Stimulated activated CD4-positive, alpha-beta T cell treated with anti-CD3 and anti-CD28 coated beads, TNF-alpha, amount 100 ng/mL, for 24 hours (primary cell): ENCODE results near the gene TMCC3.

Experiments
- DNase-seq, 3 experiments: peaks; one replicate each; pipeline ENCODE4 v3.0.0-alpha.2; 2020; ENCODE audit warnings: low read depth in 3 of 3

Gene TMCC3, protein sequence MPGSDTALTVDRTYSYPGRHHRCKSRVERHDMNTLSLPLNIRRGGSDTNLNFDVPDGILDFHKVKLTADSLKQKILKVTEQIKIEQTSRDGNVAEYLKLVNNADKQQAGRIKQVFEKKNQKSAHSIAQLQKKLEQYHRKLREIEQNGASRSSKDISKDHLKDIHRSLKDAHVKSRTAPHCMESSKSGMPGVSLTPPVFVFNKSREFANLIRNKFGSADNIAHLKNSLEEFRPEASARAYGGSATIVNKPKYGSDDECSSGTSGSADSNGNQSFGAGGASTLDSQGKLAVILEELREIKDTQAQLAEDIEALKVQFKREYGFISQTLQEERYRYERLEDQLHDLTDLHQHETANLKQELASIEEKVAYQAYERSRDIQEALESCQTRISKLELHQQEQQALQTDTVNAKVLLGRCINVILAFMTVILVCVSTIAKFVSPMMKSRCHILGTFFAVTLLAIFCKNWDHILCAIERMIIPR

DNA sequence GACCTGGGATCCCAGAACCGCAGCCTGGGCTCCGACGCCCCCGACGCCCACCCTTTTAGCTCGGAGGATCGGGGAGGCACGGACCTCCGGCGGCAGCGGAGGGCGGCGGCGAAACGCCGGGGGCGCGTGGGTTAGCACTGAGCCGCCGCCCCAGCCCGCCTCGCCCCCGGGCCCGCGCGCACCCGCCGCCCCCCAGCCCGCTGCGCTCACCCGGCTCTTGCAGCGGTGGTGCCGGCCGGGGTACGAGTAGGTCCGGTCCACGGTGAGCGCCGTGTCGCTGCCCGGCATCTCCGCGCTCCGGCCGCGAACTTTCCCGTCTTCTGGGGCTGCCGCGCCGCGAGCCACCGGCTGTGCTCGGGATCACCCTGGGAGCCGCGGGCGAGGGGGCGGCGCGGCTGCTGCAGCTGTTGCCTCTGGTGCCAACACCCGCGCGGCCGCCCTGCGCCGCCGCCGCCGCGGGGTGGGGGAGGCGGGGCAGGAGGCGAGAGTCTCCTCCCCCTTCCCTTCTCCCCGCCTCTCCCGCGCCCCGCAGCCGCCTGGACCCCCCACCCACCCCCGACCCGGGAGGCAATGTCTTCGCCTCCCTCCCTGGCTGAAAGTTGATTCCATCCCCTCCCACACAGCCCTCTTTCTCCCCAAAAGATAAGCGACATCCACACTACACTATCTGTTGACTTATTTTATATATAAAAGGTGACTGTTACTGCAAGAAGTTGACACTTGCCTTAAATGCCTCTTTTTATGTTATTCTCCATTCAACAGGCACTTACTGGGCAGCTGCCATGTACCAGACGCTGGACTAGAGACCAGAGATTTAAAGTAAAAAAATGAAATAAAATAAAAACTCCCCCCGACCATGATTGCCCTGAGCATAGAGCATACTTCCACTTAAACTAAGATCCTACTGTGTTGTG, at the start of gene TMCC3:
Gene TMCC3 (minus strand): TSS at position 415 of the 914 bp plus-strand sequence. CDS start 127 bp downstream, at position 288.
- no peak for DNase-seq

DNA sequence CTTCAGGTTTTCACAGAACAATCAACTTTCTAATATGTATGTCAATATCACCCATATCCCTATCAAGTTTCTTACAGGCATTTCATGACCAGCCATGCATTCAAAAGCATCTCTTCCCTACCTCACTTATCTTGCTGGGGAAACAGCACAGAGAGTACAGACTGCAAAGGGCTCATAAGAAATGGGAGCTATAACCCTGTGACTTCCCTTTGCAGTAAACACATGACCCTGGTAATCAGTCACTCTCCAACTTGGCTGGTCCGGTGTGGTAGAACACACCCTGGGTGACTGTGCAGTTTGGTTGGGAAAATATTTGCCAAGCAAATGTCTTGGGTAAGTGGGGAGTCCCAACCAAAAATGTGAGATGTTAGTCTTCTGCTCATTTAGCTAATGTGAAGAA, 49.4 kb upstream of the TMCC3 start:
- DNase-seq = no peak

DNA sequence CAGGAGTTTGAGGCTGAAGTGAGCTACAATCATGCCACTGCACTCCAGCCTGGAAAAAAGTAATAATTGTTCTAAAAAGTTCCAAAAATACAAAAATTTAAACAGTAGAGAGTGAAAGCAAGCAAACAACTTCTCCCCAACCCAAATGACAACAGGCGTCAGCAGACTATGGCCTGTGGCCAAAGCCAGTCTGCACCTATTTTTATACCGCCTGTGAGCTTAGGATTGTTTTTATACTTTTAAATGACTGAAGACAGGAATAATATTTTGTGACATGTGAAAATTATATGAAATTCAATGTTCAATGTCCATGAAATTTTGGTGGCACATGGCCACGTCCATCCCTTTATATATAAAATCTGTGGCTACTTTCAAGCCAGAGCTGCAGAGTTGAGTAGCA, 48.2 kb upstream of the TMCC3 start:
- no peak for DNase-seq

DNA sequence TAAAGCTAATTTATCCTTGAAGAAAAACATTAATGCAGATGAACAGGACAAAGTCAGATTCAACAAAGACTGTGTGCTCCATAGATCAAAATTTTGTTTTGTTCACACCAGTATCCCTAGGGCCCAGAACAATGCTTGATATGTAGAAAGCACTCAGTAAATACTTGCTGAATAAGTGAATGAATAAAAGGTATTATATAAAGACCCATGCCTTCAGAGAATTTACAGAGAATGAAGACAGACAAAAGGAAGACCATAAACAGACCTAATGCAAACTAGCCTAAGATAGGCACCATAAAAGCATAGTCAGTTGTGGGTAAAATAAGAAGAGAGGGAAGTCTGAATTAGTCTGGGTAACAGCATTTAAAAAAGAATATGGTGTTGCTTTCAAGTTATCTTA, 47.3 kb upstream of the TMCC3 start:
- no peak for DNase-seq

DNA sequence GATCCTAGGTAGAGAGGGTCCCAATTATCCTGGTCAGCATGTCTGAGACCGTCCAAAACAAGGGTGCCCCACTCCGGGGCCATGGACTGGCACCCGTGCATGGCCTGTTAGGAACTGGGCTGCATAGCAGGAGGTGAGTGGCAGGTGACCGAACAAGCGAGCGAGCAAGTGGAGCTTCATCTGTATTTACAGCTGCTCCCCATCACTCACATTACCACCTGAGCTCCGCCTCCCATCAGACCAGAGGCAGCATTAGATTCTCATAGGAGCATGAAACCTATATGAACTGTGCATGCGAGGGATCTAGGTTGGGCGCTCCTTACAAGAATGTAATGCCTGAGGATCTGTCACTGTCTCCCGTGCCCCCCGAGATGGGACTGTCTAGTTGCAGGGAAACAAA, 44.4 kb upstream of the TMCC3 start:
- no peak for DNase-seq

DNA sequence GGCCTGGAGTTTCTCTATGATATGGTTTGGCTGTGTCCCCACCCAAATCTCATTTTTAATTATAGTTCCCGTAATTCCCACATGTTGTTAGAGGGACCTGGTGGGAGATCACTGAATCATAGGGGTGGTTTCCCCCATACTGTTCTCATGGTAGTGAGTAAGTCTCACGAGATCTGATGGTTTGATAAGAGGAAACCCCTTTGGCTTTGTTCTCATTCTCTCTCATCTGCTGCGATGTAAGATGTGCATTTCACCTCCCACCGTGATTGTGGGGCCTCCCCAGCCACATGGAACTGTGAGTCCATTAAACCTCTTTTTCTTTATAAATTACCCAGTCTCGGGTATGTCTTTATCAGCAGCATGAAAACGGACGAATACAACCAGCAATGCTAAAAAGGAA, 42.5 kb upstream of the TMCC3 start:
- peak in 1 of 3 experiments; percentile 10 for DNase-seq

DNA sequence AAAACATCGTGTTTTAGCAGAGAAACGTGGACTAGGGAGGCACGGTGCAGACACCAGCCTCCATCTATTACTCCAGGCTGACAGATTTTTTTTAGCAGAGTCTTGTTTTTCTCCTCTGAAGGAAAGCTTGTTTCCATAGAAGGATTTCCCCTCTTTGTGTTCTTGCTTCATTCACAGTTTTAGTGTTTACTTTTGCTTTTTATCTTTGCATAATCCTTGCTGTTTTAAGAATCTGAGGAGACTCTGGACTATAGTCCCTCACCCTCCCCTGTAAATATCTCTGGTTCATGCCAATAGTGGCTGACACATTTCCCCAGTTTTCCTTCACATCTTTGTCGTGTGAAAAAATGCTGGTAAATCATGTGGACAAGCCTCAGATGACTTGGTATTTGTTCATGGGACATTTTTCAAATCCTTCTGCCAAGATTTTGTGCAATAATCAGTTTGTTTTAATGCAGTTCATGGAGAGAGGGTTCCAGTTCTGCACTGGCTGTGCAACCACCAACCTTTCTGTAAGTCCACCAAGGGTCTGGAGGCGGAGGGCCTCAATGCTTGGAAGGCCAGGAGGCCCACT, 39.9 kb upstream of the TMCC3 start:
- DNase-seq = no peak

DNA sequence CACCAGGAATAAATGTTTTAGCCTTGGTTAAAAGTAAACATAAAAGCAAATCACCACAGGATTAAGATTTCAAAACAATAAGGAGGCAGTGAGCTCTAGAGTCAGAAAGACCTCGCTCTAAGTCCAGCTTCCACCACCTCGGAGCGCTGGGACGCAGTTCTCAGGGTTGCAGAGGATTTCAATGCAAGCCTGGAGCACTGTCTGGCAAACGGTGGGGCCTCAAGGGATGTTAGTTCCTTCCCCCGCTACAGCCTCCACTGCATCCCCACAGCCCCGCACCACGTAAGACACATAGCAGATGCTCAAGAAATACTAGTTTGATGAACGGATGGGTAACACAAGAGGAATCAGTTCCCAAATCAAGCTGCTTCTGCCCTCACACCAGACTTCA, 39.3 kb upstream of the TMCC3 start:
- DNase-seq = no peak

DNA sequence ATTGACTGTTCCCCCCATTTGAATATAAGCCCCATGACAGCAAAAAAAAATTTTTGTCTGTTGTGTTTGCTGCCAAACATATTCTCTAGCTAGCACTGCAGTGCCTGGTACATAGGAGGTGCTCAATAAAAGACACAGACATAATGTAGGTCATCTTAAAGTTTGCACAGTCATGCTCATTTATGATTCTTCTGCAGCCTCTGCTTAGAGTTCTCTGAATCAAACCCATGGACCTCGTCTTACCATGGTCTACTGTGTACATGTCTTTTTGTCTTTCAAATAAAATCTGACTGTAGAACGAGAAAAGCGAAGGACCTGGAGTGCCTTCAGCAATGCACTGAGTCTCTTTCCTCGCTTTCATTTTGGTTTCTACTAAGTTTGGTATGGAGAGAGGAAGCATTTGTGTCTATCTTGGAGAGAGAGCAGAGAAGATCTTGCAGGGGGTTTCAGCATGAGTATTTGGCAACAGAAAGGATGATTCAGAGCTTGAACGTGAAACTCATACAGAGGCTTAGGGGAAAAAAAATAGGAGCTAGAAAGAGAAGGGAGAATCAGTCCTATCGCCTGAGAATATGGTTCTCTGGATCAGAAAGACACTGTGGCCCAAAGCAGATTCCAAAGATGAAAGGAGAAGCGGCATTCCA, 38.8 kb upstream of the TMCC3 start:
- no peak for DNase-seq

DNA sequence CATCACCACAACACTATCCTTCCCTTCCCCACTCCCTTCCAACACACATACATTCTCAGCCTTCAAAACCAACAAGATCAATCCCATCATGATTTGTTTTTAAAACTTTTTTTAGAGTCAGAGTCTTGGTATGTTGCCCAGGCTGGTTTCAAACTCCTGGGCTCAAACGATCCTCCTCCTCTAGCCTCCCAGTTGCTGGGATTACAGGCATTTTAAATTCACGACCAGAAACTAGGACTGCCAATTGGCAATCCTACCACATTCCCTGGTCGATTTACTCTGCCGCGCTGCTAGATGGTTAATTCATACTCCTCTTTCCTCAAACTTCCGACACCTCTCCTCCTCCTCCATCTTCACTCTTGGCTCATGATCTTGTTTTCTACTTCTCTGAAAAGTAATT, 37.5 kb upstream of the TMCC3 start:
- DNase-seq = no peak

DNA sequence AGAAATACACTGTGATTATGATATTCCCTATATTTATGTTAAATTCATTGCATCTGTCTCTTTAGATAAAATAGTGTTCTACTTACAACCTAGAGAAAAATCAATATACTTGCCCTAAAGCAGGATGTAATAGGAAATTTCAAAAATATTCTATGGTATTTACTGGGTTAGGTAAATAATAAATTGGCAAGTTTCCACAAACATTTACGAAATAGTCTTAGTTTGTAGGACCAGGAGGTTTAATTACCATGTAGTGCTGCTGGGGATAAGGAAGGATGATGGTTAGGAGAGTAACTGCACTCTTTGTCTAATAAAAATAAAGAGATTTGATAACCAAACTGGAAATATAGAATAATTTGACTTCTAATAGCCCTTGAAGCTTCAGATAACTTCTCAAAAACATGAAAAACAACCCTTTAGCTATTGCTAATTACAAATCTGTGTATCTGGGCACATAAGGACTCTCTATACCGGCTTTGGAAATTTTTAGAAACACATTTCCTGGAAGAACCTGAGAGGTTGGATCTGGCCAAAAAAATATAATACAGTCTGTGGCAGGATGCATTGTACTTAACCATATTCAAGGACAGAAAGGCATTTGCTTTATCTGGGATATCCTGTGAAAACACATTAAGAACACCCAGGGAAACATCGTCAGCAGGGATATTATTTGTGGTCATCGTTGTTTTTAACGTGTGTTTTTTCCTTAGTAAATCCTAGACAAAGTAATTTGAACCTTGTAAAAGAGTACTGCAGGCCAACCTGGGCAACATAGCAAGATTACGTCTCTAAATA, 36.7 kb upstream of the TMCC3 start:
- no peak for DNase-seq

DNA sequence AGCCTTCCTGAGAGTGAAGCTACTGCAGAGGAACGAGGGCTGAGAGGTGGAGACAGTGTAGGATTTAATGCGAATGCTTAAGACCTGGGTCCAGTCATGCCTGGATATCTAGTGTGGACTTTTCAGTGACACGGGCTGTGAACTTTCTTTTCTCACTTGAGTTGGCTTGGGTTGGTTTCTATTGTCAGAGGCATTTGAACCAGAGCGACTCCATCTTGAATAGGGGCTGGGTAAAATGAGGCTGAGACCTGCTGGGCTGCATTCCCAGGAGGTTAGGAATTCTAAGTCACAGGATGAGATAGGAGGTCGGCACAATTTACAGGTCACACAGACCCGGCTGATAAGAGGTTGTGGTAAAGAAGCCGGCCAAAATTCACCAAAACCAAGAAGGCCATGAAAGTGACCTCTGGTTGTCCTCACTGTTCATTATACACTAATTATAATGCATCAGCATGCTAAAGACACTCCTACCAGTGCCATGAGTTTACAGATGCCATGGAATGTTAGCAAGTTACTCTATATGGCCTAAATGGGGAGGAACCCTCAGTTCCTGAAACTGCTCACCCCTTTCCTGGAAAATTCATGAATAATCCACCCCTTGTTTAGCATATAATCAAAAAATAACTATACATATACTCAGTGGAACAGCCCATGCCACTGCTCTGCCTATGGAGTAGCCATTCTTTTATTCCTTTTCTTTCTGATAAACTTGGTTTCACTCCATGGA, 34.2 kb upstream of the TMCC3 start:
- no peak for DNase-seq

DNA sequence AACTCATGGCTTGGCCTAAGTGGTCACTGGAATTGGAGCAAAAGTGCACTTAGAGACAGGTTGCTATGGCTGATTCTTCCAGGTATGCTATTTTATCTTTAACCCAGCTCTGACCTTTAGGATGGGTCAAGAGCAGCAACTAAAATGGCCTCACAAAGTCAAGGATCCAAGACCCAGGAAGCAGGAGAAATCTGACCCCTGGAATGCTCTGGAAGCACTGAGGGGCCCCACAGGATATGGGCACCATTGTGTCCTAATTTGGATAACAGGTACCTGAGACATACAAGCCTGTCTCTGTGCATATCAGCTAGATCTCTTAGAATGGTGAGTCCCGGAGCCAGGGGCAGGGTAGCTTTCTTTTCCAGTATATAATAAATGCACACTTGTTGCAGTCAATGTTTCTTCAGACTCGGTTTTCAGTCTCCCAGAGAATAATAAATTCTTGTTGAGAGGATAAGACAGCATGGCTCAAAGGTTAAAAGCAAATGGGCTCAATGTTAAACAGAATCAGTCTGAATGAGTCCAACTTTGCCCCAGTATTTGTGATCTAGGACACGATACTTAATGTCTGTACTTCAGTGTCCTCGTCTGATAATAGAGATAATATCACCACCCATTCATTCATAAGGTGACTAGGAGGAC, 29.3 kb upstream of the TMCC3 start:
- no peak for DNase-seq

DNA sequence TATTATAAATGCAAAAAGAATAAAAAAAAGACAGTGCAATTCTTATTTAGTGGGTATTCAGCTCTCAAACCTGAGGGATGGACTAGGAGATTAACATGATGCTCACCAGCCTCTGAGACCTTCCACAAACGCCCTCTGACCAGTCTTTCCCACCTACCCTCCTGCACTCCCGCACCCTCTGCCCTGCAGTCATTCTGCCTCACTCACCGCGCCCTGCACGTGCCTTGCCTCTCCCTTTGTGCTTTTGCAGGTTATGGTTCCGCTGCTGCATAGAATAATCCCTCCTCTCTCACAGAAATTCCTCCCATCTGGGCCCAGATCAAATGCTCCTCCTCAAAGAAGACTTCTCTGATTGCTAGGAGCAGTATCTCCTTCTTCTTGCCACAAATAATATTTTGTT, 28.5 kb upstream of the TMCC3 start:
- DNase-seq = no peak

DNA sequence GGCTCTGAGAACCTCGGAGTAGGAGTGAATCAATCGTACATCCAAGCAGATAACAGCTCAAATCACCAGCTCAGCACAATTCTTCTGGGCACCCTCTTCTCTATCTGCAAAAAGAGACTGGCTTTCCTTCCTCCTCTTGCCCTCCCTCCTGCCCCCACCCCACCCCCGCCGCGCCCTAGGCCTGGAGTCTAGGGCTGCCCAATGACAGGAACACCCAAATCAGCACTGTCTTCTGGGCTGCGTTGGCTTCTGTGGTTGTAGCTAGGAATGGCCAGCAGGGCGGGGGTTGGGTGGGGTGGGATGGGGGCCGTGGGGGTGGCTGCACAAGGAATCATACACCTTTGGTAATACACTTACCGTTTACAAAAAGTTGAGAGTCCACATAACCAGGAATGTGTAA, 28.0 kb upstream of the TMCC3 start:
- DNase-seq = no peak

DNA sequence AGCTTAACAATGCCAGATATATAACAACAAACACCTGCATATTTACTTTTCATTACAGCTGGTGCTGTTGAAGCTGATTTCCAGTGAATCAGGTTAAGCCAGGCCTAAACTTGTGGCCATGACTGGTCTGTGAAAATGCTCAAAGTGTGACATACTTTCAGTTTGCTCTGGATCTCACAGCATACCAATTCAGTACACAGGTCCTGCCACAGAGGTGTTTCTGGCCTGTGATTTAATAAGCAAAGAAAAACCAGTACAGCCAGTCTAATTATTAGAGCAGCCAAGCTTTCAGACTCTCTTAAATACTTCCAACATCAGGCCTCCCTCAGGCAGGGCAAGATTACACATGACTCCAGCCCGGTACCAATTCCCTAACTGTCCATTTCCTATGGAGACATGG, 27.4 kb upstream of the TMCC3 start:
- DNase-seq = no peak

DNA sequence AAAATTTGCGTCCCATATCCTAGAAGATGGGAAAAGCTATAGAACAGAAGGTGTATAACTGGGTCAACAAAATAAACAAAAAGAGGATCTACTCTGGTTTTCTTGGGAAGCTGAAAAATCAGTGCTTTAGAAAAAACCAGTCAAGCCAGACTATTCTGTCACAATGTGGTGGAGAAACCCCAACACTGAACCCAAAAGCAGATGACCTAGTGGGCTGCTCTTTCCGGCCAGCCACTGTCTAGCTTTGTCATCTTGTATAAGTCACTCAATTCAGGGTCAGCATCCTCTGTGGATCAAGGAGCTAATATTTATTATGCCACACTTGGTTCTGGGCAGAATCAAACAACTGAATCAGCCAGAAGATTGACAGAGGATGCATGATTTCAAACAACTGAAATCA, 26.6 kb upstream of the TMCC3 start:
- DNase-seq = no peak

DNA sequence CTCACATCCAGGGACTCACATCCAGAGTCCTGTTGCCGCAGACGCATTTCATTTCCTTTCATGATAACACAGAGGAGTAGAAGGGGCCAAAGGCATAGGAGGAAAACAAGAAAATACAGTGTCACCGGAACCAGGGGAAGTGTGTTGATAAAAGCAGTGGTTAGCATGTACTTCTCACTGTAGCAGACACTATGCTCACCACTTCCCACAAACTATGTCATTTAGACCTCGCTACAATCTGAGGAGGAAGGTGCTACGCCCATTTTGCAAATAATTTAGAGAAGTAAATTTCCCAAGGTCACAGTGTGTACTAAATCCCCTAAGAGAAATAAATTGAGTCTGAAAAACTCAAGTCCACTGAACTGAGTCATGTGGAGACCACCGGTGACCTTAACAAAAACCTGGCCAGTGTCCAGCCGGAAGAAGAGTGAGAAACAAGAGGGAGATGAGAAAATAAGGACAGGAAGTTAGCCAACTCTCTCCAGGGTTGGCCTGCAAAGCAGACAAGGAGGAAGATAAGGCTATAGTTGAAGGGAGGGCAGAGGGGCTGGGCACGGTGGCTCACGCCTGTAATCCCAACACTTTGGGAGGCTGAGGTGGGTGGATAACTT, 25.8 kb upstream of the TMCC3 start:
- no peak for DNase-seq

DNA sequence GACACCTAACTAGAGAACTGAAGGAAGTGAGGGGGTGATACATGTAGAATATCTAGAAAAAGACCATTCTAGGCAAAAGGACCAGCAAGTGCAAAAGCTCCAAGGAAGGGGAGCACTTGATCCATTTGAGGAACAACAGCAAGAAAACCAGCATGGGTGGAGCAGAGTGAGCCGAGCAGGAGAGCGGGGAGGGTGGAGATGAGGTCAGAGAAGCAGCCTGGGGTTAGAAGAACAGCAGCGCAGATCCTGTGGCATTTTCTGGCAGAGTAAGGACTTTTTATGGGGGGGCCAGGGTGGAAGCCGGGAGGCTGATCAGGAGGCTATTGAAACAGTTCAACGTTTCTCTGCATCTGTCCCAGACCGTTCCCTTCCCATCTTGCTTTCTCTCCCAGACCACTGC, 24.5 kb upstream of the TMCC3 start:
- no peak for DNase-seq

DNA sequence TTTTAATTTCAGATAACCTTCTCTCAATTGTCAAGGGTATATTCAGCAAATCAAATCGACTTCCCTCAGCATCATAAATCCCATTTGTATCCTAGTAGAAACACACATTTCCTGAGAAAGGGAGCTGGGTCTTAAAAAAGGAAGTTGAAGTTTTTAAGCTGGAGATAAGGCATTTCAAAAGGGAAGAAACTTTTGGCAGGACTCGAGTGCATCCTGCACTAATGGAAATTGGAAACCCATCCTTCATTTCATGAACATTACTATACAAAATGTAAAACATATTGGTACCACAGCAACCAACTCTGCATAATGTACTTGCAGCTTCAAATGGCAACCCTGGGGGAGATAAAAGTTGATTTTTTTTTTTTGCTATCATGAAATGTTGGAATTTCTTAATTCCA, 23.7 kb upstream of the TMCC3 start:
- no peak for DNase-seq
